Activated CD8-positive, alpha-beta T cell treated with anti-CD3 and anti-CD28 coated beads for 36 hours (primary cell): ENCODE data around the gene GDF11. TPM values are rescaled to one million over a fixed set of nuclear protein-coding genes. Genes with fewer than 3 reads are reported as not detected.

Experiments
- ATAC-seq: fragments of 200-7000 bp; cut with Tn5 transposase; one replicate; pipeline ENCODE4 v1.10.0; 2021; ENCODE audit warnings: mild to moderate bottlenecking, moderate library complexity
- CTCF ChIA-PET: fragments of 350-600 bp; sonication (Branson Sonifier 250); formaldehyde crosslinking; loops from one replicate; lab custom pipeline; 2021; ENCODE audit warnings: antibody characterized with exemption; lab: Charles Lee
- POLR2A ChIA-PET: fragments of 350-600 bp; sonication (Branson Sonifier 250); formaldehyde crosslinking; loops from one replicate; lab custom pipeline; 2021; ENCODE audit warnings: antibody characterized with exemption; lab: Charles Lee
- DNase-seq: peaks from one replicate; pipeline ENCODE4 v3.0.0-alpha.2; 2020
- H3K27ac Mint-ChIP-seq: one replicate; pipeline ENCODE4 v1.8.0; 2021; ENCODE audit warnings: mild to moderate bottlenecking, mixed read lengths
- H3K27me3 Mint-ChIP-seq: one replicate; pipeline ENCODE4 v1.8.0; 2021; ENCODE audit warnings: mixed read lengths
- H3K36me3 Mint-ChIP-seq: one replicate; pipeline ENCODE4 v1.8.0; 2021; ENCODE audit warnings: low read depth, mixed read lengths
- H3K4me1 Mint-ChIP-seq: one replicate; pipeline ENCODE4 v1.8.0; 2021; ENCODE audit warnings: low read depth, mixed read lengths
- H3K4me3 Mint-ChIP-seq: one replicate; pipeline ENCODE4 v1.8.0; 2021; ENCODE audit warnings: mild to moderate bottlenecking, moderate library complexity, mixed read lengths
- H3K9me3 Mint-ChIP-seq: one replicate; pipeline ENCODE4 v1.8.0; 2021; ENCODE audit warnings: mixed read lengths
- intact Hi-C: fragments of 100-400 bp; cut with micrococcal nuclease; formaldehyde crosslinking; loops from one replicate; pipeline ENCODE4 v1.10.0; 2022
- total RNA-seq, 2 experiments: library from RNA; stranded (reverse); gene quantifications; one replicate each; pipeline ENCODE4 v1.2.3, GENCODE V29; 2021
- TF ChIP-seq, protein P1 (sequence below): fragments of 200-600 bp; IDR thresholded peaks from one replicate; pipeline ENCODE4 v1.8.0; 2022; ENCODE audit warnings: antibody characterized with exemption, mild to moderate bottlenecking

The GDF11 gene
- total RNA-seq, 2 experiments from 2014 or later, result 7.4 to 9.3 TPM

DNA sequence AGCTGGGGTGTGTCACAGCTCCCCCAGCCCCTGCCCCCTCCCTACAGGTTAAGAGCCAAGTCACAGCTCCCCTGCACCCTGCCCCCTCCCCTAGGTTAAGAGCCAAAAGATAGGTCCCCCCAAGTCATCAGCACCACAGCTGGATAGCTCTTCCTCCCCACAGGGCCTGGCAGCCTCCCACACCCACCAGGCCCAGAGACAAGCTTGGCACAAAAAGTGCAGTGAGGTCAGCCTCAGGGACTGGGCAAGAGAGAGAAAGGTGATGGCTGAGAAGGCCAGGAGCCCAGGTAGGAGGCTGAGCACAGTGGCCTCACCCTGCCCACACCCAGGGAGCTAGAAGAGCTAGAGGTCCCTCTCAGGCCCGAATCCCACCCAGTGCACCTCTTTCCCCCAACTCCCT, 44.0 kb upstream of the GDF11 start:
- DNase-seq, result no peak
- Mint-ChIP-seq H3K36me3 (no peaks in the 10 kb centered on the region), H3K4me3 (no peak overlapping the region), H3K27ac (no peak overlapping the region), H3K4me1 (no peaks in the 10 kb centered on the region), H3K9me3 (no peaks in the 10 kb centered on the region), H3K27me3 (no peaks in the 10 kb centered on the region)
- ChIA-PET CTCF (interaction anchor here (0.9 to 4.0 kb wide), 2 partner anchors 30 to 43 kb away, joined by 3 to 16 read pairs; no protein-coding TSS in a partner anchor), POLR2A (no interaction called here)
- TF ChIP-seq, protein P1, sequence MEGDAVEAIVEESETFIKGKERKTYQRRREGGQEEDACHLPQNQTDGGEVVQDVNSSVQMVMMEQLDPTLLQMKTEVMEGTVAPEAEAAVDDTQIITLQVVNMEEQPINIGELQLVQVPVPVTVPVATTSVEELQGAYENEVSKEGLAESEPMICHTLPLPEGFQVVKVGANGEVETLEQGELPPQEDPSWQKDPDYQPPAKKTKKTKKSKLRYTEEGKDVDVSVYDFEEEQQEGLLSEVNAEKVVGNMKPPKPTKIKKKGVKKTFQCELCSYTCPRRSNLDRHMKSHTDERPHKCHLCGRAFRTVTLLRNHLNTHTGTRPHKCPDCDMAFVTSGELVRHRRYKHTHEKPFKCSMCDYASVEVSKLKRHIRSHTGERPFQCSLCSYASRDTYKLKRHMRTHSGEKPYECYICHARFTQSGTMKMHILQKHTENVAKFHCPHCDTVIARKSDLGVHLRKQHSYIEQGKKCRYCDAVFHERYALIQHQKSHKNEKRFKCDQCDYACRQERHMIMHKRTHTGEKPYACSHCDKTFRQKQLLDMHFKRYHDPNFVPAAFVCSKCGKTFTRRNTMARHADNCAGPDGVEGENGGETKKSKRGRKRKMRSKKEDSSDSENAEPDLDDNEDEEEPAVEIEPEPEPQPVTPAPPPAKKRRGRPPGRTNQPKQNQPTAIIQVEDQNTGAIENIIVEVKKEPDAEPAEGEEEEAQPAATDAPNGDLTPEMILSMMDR, result no peak
- intact Hi-C loops, result no loop called here
- no peak for ATAC-seq

DNA sequence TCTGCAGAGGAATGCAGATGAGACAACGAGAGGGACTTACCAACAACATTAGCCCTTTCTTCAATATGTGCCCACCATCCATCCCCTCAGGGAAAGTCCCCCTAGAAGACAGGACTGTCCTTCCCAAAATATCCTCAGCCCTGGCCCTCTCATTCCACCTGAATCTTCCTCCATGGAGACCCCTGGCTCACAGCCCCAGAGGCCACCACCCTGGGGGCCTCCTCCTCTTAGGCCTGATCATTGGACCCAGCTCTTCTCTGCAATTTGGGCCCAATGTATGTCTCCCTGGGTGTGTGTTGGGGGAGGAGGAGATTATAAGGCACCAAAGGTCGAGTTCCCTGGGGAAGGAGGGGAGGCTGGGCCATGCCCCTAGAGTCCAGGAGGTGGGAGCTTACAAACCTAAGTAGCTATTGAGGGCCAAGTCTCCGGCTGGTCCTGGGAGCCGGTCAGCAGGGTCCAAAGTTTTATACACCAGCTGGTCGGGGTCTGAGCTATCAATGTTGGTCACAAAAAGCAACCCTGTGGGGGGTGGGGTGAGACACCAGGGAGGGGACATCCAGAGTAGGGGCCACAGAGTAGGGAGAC, 43.4 kb upstream of the GDF11 start:
- no peak overlapping the region for H3K4me3 Mint-ChIP-seq
- H3K4me1 Mint-ChIP-seq, result no peaks in the 10 kb centered on the region
- H3K27ac Mint-ChIP-seq, result no peak overlapping the region
- no peaks in the 10 kb centered on the region for H3K36me3 Mint-ChIP-seq
- CTCF ChIA-PET, result interaction anchor here (1.0 to 4.0 kb wide), 2 partner anchors 43 kb away, joined by 3 to 16 read pairs; no protein-coding TSS in a partner anchor
- ATAC-seq, result no peak
- H3K9me3 Mint-ChIP-seq, result no peaks in the 10 kb centered on the region
- POLR2A ChIA-PET, result no interaction called here
- TF ChIP-seq, protein P1, result no peak
- no peak for DNase-seq
- intact Hi-C loops, result no loop called here
- no peaks in the 10 kb centered on the region for H3K27me3 Mint-ChIP-seq

DNA sequence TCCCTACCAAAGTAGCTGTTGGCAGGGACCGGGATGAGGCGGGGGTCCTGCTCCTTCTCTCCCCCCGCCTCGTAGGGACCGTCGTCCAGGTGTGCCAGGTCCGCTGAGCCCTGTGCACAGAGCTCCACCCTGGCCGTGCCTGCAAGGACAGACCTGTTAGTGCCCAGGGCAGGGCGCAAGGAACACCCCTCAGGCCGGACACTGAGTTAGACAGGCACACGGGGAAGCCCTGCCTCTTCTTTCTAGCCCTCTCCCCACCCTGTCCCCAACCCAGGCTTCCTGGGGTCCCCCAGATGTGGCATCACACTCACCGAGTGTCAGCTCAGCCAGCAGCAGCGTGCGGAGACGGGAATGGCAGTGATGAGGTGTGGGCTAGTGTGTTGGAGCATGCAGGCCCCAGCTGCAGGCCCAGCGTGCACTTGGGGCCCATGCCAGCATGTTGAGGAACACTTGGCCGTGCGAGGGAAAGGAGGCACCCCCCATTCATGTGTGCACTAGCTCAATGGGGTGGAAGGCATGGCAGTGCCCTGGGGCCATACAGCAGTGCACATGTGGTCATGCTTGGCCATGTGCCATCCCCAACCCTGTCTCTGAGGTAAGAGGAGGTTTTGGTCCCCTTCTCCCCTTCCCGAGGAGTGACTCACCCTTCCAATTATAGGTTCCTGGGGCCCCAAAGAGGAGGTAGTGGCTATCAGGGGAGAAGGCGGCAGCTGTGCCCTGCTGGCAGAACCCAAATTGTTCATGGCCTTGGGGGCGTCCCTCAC, 42.5 kb upstream of the GDF11 start:
- ChIA-PET CTCF (interaction anchor here (0.8 to 1.0 kb wide), 2 partner anchors 38 to 44 kb away, joined by 3 read pairs; no protein-coding TSS in a partner anchor), POLR2A (interaction anchor here (1.1 kb wide), 1 partner anchor 15 kb away, joined by 3 read pairs; the partner anchor contains the start of gene BLOC1S1)
- no peaks in the 10 kb centered on the region for H3K27me3 Mint-ChIP-seq
- intact Hi-C loops, result no loop called here
- H3K4me3 Mint-ChIP-seq, result no peak overlapping the region
- no peaks in the 10 kb centered on the region for H3K36me3 Mint-ChIP-seq
- TF ChIP-seq, protein P1, result no peak
- ATAC-seq, result no peak
- no peak for DNase-seq
- no peaks in the 10 kb centered on the region for H3K4me1 Mint-ChIP-seq
- H3K27ac Mint-ChIP-seq, result no peak overlapping the region
- no peaks in the 10 kb centered on the region for H3K9me3 Mint-ChIP-seq

DNA sequence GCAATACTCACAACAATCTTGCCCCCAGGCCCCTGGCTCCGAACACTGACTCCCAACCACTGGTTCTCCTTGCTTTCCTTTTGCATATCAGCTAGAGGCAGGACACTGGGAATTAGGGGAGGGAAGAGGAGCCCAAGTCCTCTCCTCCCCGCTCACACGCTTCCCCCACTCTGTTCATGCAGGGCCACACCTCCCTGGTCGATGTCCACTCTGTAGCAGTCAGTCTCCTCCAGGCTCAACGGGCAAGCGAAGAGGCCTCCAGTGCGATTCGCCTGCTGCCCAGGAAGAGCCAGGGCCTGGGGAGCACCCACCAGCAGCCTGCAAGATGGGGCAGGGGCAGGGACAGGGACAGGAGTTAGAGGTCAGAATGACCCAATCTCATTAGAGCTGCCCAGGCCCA, 40.1 kb upstream of the GDF11 start:
- TF ChIP-seq, protein P1, result no peak
- no peaks in the 10 kb centered on the region for H3K9me3 Mint-ChIP-seq
- peaks cover 6% of the 10 kb centered on the region for H3K4me1 Mint-ChIP-seq
- intact Hi-C loops, result no loop called here
- no peaks in the 10 kb centered on the region for H3K36me3 Mint-ChIP-seq
- ATAC-seq, result no peak
- CTCF ChIA-PET, result no interaction called here
- peaks cover 9% of the 10 kb centered on the region for H3K27me3 Mint-ChIP-seq
- H3K4me3 Mint-ChIP-seq, result no peak overlapping the region
- no peak overlapping the region for H3K27ac Mint-ChIP-seq
- POLR2A ChIA-PET, result interaction anchor here (1.1 kb wide), 1 partner anchor 14 kb away, joined by 4 read pairs; the partner anchor contains the start of gene BLOC1S1
- DNase-seq, result no peak

DNA sequence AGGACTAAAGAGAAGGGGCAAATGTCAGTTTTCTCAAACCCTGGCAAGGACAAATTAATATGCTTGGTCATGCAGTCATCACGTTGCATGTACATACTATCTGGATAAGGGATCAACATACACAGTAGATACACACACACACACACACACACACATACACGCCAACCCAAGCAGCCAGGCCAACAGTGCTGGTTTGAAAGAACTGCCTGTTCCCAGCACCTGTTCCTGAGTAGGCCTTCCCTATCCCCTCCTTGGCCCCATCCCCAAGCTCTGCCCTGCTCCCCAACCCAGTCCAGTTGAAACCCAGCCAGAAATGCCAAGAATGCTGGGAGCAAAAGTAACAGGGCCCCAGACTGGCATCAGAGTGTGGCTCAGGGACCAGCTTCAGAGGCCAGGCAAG, 39.6 kb upstream of the GDF11 start:
- Mint-ChIP-seq H3K4me1 (peaks cover 9% of the 10 kb centered on the region), H3K27me3 (peaks cover 12% of the 10 kb centered on the region), H3K36me3 (no peaks in the 10 kb centered on the region), H3K9me3 (no peaks in the 10 kb centered on the region), H3K27ac (no peak overlapping the region), H3K4me3 (no peak overlapping the region)
- intact Hi-C loops, result no loop called here
- DNase-seq (no peak), ATAC-seq (no peak)
- TF ChIP-seq, protein P1, result no peak
- ChIA-PET POLR2A (interaction anchor here (1.1 kb wide), 1 partner anchor 13 kb away, joined by 4 read pairs; the partner anchor contains the start of gene BLOC1S1), CTCF (no interaction called here)
